Activated T-cell treated with anti-CD3 and anti-CD28 coated beads, Interleukin-2, amount 50 U/mL, for 1 hour (primary cell): ENCODE data around the gene KIF16B.
"Not testable (repeated sequence)": the region's sequence is repeated elsewhere in the genome, so short reads cannot be mapped to it uniquely, and the experiment has no call there.

Experiments
- DNase-seq: peaks from one replicate; pipeline ENCODE4 v3.0.0-alpha.2; 2020

KIF16B gene

GRCh38 chr20:16553684-16554083 lies 19.6 kb downstream of the KIF16B start:
- DNase-seq: no peak

- DNase-seq: no peak
Observed at GRCh38 chr20:16553101-16553500, 20.1 kb downstream of the KIF16B start.

GRCh38 chr20:16552015-16552414 lies 21.2 kb downstream of the KIF16B start:
- no peak for DNase-seq

GRCh38 chr20:16551607-16552006 lies 21.6 kb downstream of the KIF16B start:
- DNase-seq: no peak

GRCh38 chr20:16548068-16548672 lies 25.1 kb downstream of the KIF16B start:
- no peak for DNase-seq

- DNase-seq: no peak
Observed at GRCh38 chr20:16544949-16545348, 28.3 kb downstream of the KIF16B start.

- no peak for DNase-seq
Observed at GRCh38 chr20:16542477-16542876, 30.8 kb downstream of the KIF16B start.

GRCh38 chr20:16541878-16542277 lies 31.4 kb downstream of the KIF16B start:
- no peak for DNase-seq

- no peak for DNase-seq
Observed at GRCh38 chr20:16541226-16541625, 32.0 kb downstream of the KIF16B start.

GRCh38 chr20:16539280-16540021 lies 33.8 kb downstream of the KIF16B start:
- DNase-seq: no peak

GRCh38 chr20:16538779-16539178 lies 34.5 kb downstream of the KIF16B start:
- no peak for DNase-seq

GRCh38 chr20:16537918-16538317 lies 35.3 kb downstream of the KIF16B start:
- DNase-seq: no peak

GRCh38 chr20:16537025-16537665 lies 36.1 kb downstream of the KIF16B start:
- DNase-seq: no peak

GRCh38 chr20:16535277-16535676 lies 38.0 kb downstream of the KIF16B start:
- DNase-seq: no peak

- no peak for DNase-seq
Observed at GRCh38 chr20:16533502-16533901, 39.7 kb downstream of the KIF16B start.

GRCh38 chr20:16531485-16531884 lies 41.8 kb downstream of the KIF16B start:
- no peak for DNase-seq

GRCh38 chr20:16530201-16530681 lies 43.0 kb downstream of the KIF16B start:
- DNase-seq: no peak

- no peak for DNase-seq
Observed at GRCh38 chr20:16528078-16528477, 45.2 kb downstream of the KIF16B start.

GRCh38 chr20:16527438-16527837 lies 45.8 kb downstream of the KIF16B start:
- DNase-seq: no peak

GRCh38 chr20:16526433-16527380 lies 46.5 kb downstream of the KIF16B start:
- DNase-seq: no peak

GRCh38 chr20:16522651-16523050 lies 50.6 kb downstream of the KIF16B start:
- not testable (repeated sequence) for DNase-seq

GRCh38 chr20:16520154-16520553 lies 53.1 kb downstream of the KIF16B start:
- DNase-seq: no peak

GRCh38 chr20:16519673-16520072 lies 53.6 kb downstream of the KIF16B start:
- DNase-seq: not testable (repeated sequence)
